ENCODE data around the gene ITK.

- TF ChIP-seq, protein P1, sequence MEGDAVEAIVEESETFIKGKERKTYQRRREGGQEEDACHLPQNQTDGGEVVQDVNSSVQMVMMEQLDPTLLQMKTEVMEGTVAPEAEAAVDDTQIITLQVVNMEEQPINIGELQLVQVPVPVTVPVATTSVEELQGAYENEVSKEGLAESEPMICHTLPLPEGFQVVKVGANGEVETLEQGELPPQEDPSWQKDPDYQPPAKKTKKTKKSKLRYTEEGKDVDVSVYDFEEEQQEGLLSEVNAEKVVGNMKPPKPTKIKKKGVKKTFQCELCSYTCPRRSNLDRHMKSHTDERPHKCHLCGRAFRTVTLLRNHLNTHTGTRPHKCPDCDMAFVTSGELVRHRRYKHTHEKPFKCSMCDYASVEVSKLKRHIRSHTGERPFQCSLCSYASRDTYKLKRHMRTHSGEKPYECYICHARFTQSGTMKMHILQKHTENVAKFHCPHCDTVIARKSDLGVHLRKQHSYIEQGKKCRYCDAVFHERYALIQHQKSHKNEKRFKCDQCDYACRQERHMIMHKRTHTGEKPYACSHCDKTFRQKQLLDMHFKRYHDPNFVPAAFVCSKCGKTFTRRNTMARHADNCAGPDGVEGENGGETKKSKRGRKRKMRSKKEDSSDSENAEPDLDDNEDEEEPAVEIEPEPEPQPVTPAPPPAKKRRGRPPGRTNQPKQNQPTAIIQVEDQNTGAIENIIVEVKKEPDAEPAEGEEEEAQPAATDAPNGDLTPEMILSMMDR (IDR thresholded peaks at IDR 0.05 in 8 of 11, conservative IDR thresholded peaks at IDR 0.05 in 3 of 11) = no peak
- no peak for TF ChIP-seq POLR2A (IDR thresholded peaks at IDR 0.05)
These were observed 33.8 kb downstream of the ITK start for GRCh38 chr5:157214415-157214814.

Data from spleen (tissue), 7 donors.